Pancreas (tissue), 10 donors: ENCODE data around the gene HNRNPUL1. TPM values are rescaled to one million over a fixed set of nuclear protein-coding genes. Genes with fewer than 3 reads are reported as not detected.

Experiments used
- ATAC-seq, 4 donors: fragments of 200-7000 bp; cut with Tn5 transposase; one replicate each; pipeline versions ENCODE4 v1.8.0 to v1.9.1; 2020; ENCODE audit warnings: mild to moderate bottlenecking in 4 of 4, moderate library complexity in 4 of 4
- DNase-seq, 6 donors: peaks; one replicate each; pipeline ENCODE4 v3.0.0-alpha.2; 2020
- FAIRE-seq: peaks from 2 replicates; lab custom pipeline; 2012; peaks lifted over from hg19 to GRCh38; lab: Jason Lieb, UNC
- H3K27ac ChIP-seq, 4 donors: fragments of 200-600 bp; sonication (generic); 1 replicate in 3 of 4; 2 replicates in 1 of 4; pipeline versions ENCODE4 v1.5.0 to v1.8.0; 2020
- H3K27me3 ChIP-seq, 4 donors: fragments of 200-600 bp; one replicate each; pipeline ENCODE4 v1.8.0; 2021
- H3K36me3 ChIP-seq, 3 donors: fragments of 200-600 bp; sonication (generic) in 1 of 3; one replicate each; pipeline versions ENCODE4 v1.5.0 to v1.8.0; 2020 to 2021
- H3K4me1 ChIP-seq, 3 donors: fragments of 200-600 bp; one replicate each; pipeline ENCODE4 v1.8.0; 2021
- H3K4me3 ChIP-seq, 4 donors: fragments of 200-600 bp; sonication (generic) in 2 of 4; one replicate each; pipeline versions ENCODE4 v1.5.0 to v1.8.0; 2020 to 2021
- H3K9me3 ChIP-seq, 4 donors: fragments of 200-600 bp; one replicate each; pipeline ENCODE4 v1.8.0; 2021
- CTCF ChIP-seq, 4 donors: fragments of 200-600 bp; sonication (generic) in 3 of 4; IDR thresholded peaks; one replicate each; pipeline versions ENCODE4 v1.5.0 to v1.8.0; 2021; ENCODE audit warnings: antibody characterized with exemption in 4 of 4
- WGBS, 2 donors: extraction: QIAGEN DNeasy Blood & Tissue Kit; methylation state at CpG; one replicate each; pipeline ENCODE4 v1.1.7; 2013; 5-methylcytosine and 5-hydroxymethylcytosine counted together
- intact Hi-C, 3 donors: fragments of 100-400 bp; cut with DNase I; formaldehyde crosslinking; loops; one replicate each; pipeline versions ENCODE4 v1.11.1 to v1.14.2; 2022
- polyA plus RNA-seq, 2 donors: library from polyadenylated mRNA; stranded (reverse); fragments of 200-250 nt; gene quantifications; one replicate each; pipeline ENCODE4 v1.2.3, GENCODE V29; 2013
- total RNA-seq, 6 donors: library from RNA; stranded (reverse); fragmentation: NEBNext Ultra II Directional in 4 of 6; extraction: Animal tissue kit (Norgen Biotek cat#: 25700) in 4 of 6; gene quantifications; one replicate each; pipeline versions ENCODE4 v1.2.1 to v1.2.4, GENCODE V29; 2021 to 2023
- donor health status: healthy with polysubstance abuse.
- donor health status: DM: no; HTN: no; CAD: no; lungs with moderate emphysema.
- donor health status: DM: no; HTN: no; CAD: no.
- donor health status: control.
- donor health status: control.
- donor health status: Bipolar disorder and iron deficiency.
- donor health status: DM: yes; HTN: yes; CAD: no.
- donor health status: DM: no; HTN: no; CAD: no.
- donor health status: DM: no; HTN: no; CAD: no.
- donor health status: DM: yes; HTN: yes; CAD: no.

The HNRNPUL1 gene
- total and polyA plus RNA-seq, 8 donors = 49.2 to 101 (median 82.1) TPM

GRCh38 chr19:41353466-41354342 lies 89.5 kb downstream of the HNRNPUL1 start, which contains the start of gene TGFB1:
TGFB1 (minus strand) TSS chr19:41353922; CDS start chr19:41353044, 878 bp downstream.
- FAIRE-seq (no peak), ATAC-seq (peak; percentile 72 to 82 (median 80)), DNase-seq (peak; percentile 67 to 92 (median 84))
- H3K36me3 ChIP-seq = no peaks in the 10 kb centered on the region
- H3K27ac ChIP-seq = peak within 1 kb of the TSS in 2 of 4 donors; percentile 66 to 76
- WGBS, 2 donors = 1 to 3% methylated on average over 39 to 76 of the region's 78 CpGs
- H3K4me1 ChIP-seq = peaks cover 0 to 5% (median 0%) of the 10 kb centered on the region in 3 donors
- no peaks in the 10 kb centered on the region for H3K27me3 ChIP-seq
- intact Hi-C loops = no loop called here
- H3K4me3 ChIP-seq = peak within 1 kb of the TSS; percentile 57 to 79 (median 70)
- no peaks in the 10 kb centered on the region for H3K9me3 ChIP-seq
- TF ChIP-seq CTCF (IDR thresholded peaks at IDR 0.05) = peak; percentile 70 to 80 (median 80)

GRCh38 chr19:41354343-41354953 lies 90.3 kb downstream of the HNRNPUL1 start:
- TF ChIP-seq CTCF (IDR thresholded peaks at IDR 0.05) = no peak
- Histone ChIP-seq H3K4me3 (peak overlapping the region in 2 of 4 donors; percentile 65 to 79), H3K27ac (no peak overlapping the region), H3K9me3 (no peaks in the 10 kb centered on the region), H3K4me1 (peaks cover 0 to 5% (median 0%) of the 10 kb centered on the region in 3 donors), H3K27me3 (no peaks in the 10 kb centered on the region), H3K36me3 (no peaks in the 10 kb centered on the region)
- no peak for FAIRE-seq
- DNase-seq = peak in 1 of 6 donors; percentile 50
- no peak for ATAC-seq
- intact Hi-C loops = no loop called here
- WGBS, 2 donors = 86 to 87% methylated on average over 23 of the region's 23 CpGs

DNA sequence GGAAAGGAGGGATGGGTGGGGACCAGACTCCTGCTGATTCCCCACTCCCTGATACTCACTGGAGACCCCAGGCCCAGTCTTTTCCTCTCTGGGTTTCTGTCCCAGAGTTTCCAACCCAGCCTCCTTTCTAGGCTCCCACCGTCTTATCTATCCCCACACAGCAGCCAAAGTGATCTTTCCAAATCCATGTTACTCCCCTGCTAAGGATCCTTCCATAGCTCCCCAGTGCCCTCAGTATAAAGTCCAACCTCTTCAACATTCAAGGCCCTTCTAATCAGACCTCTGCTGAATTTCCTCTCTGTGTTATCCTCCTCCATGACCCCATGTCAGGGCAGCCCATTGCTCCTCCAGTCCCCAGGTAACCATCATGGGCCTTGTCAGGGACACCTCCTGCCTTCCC lies 90.9 kb downstream of the HNRNPUL1 start:
- no peak for TF ChIP-seq CTCF (IDR thresholded peaks at IDR 0.05)
- FAIRE-seq = no peak
- Histone ChIP-seq H3K27ac (no peak overlapping the region), H3K9me3 (no peaks in the 10 kb centered on the region), H3K4me1 (peaks cover 0 to 5% (median 0%) of the 10 kb centered on the region in 3 donors), H3K36me3 (no peaks in the 10 kb centered on the region), H3K4me3 (no peak overlapping the region), H3K27me3 (no peaks in the 10 kb centered on the region)
- ATAC-seq = no peak
- intact Hi-C loops = no loop called here
- WGBS, 2 donors = 88 to 91% methylated on average over 1 of the region's 1 CpG
- no peak for DNase-seq

- no peak overlapping the region for H3K27ac ChIP-seq
- H3K27me3 ChIP-seq = no peaks in the 10 kb centered on the region
- peaks cover 0 to 5% (median 0%) of the 10 kb centered on the region in 3 donors for H3K4me1 ChIP-seq
- H3K36me3 ChIP-seq = no peaks in the 10 kb centered on the region
- WGBS, 2 donors = 73 to 77% methylated on average over 3 of the region's 3 CpGs
- H3K9me3 ChIP-seq = no peaks in the 10 kb centered on the region
- no peak for TF ChIP-seq CTCF (IDR thresholded peaks at IDR 0.05)
- ATAC-seq (no peak), DNase-seq (no peak), FAIRE-seq (no peak)
- intact Hi-C loops = no loop called here
- no peak overlapping the region for H3K4me3 ChIP-seq
Observed at GRCh38 chr19:41355802-41356201, 91.6 kb downstream of the HNRNPUL1 start.
